Endothelial cell (in vitro differentiated cells): ENCODE results near the gene PAF1. TPM values are rescaled to one million over a fixed set of nuclear protein-coding genes. Genes with fewer than 3 reads are reported as not detected.

Experiments used
- DNase-seq: peaks from one replicate; pipeline ENCODE4 v3.0.0; 2021; ENCODE audit warnings: low spot score
- H3K27ac Mint-ChIP-seq: one replicate; pipeline ENCODE4 v1.8.0; 2021; ENCODE audit warnings: mixed read lengths, inconsistent platforms; ENCODE audit not compliant: unreplicated experiment
- H3K27me3 Mint-ChIP-seq: one replicate; pipeline ENCODE4 v1.8.0; 2021; ENCODE audit warnings: mild to moderate bottlenecking, moderate library complexity, mixed read lengths, inconsistent platforms; ENCODE audit not compliant: unreplicated experiment
- H3K36me3 Mint-ChIP-seq: one replicate; pipeline ENCODE4 v1.8.0; 2021; ENCODE audit warnings: mild to moderate bottlenecking, low read depth, mixed read lengths, inconsistent platforms; ENCODE audit not compliant: unreplicated experiment
- H3K4me1 Mint-ChIP-seq: one replicate; pipeline ENCODE4 v1.8.0; 2021; ENCODE audit warnings: mild to moderate bottlenecking, mixed read lengths, inconsistent platforms; ENCODE audit not compliant: unreplicated experiment
- H3K4me3 Mint-ChIP-seq: one replicate; pipeline ENCODE4 v1.8.0; 2021; ENCODE audit warnings: mild to moderate bottlenecking, mixed read lengths, inconsistent platforms; ENCODE audit not compliant: unreplicated experiment
- H3K9me3 Mint-ChIP-seq: one replicate; pipeline ENCODE4 v1.8.0; 2021; ENCODE audit warnings: mixed read lengths, inconsistent platforms; ENCODE audit not compliant: unreplicated experiment
- CTCF ChIP-seq: fragments of 200-600 bp; sonication (generic); IDR thresholded peaks from one replicate; pipeline ENCODE4 v1.5.0; 2021; ENCODE audit warnings: antibody characterized with exemption; ENCODE audit not compliant: unreplicated experiment
- total RNA-seq: library from RNA; stranded (reverse); fragmentation: NEBNext Ultra II Directional; extraction: Animal tissue kit (Norgen Biotek cat#: 25700); gene quantifications from one replicate; pipeline ENCODE4 v1.2.1, GENCODE V29; 2021; ENCODE audit not compliant: unreplicated experiment

Gene PAF1
- total RNA-seq, 1 donor from 2014 or later = 31.7 TPM

GRCh38 chr19:39386557-39386956 is 4.3 kb downstream of the PAF1 start:
- TF ChIP-seq CTCF = no peak
- H3K4me1 Mint-ChIP-seq = peaks cover 13% of the 10 kb centered on the region
- no peak overlapping the region for H3K4me3 Mint-ChIP-seq
- H3K27me3 Mint-ChIP-seq = peaks cover 9% of the 10 kb centered on the region
- DNase-seq = no peak
- no peaks in the 10 kb centered on the region for H3K9me3 Mint-ChIP-seq
- peaks cover 41% of the 10 kb centered on the region for H3K36me3 Mint-ChIP-seq
- H3K27ac Mint-ChIP-seq = no peak overlapping the region

GRCh38 chr19:39385629-39386411 is 5.1 kb downstream of the PAF1 start:
- Mint-ChIP-seq H3K9me3 (no peaks in the 10 kb centered on the region), H3K27ac (no peak overlapping the region), H3K4me3 (peak overlapping the region; percentile 76), H3K27me3 (peaks cover 6% of the 10 kb centered on the region), H3K4me1 (peaks cover 5% of the 10 kb centered on the region), H3K36me3 (peaks cover 48% of the 10 kb centered on the region)
- DNase-seq = no peak
- no peak for TF ChIP-seq CTCF

DNA sequence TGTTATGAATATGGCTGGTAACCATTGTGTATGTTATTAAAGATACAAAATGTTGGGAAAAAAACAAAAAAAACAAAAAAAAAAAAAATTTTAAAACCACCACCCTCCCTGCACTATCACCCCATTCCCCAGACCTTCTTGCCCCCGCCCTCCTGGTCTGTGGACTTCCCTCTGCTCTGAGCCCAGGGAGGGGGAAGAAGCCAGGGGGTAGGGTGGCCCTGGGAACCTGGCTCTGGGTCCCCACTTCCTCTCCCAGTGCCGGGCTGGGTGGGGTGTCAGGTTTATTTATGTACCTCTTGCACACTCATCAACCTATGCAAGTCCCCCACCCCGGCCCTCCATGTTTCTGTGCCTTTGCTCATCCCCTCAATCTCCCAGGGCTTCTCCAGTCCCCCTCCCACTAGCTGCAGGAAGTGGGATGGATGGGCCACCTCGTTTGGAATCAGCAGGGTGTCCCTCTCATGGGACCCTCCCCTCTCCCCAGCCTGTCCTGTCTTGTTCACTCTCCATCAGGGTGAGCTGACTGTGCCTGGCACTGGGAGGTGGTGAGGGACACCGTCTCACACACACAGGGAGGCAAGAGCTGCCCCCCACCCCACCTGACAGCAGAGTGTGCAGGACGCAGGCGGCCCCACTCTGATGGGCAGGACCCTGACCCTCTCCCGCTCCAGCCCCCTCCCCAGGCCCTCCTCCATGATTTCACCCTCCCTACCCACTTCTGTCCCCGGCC is 5.9 kb downstream of the PAF1 start:
- H3K4me1 Mint-ChIP-seq = peaks cover under 1% of the 10 kb centered on the region
- H3K27me3 Mint-ChIP-seq = peaks cover 6% of the 10 kb centered on the region
- H3K36me3 Mint-ChIP-seq = peaks cover 53% of the 10 kb centered on the region
- no peak for TF ChIP-seq CTCF
- peak overlapping the region; percentile 30 for H3K27ac Mint-ChIP-seq
- no peak for DNase-seq
- no peaks in the 10 kb centered on the region for H3K9me3 Mint-ChIP-seq
- no peak overlapping the region for H3K4me3 Mint-ChIP-seq

GRCh38 chr19:39382991-39383828 is 7.7 kb downstream of the PAF1 start:
- peaks cover 12% of the 10 kb centered on the region for H3K27me3 Mint-ChIP-seq
- no peaks in the 10 kb centered on the region for H3K9me3 Mint-ChIP-seq
- peaks cover 55% of the 10 kb centered on the region for H3K36me3 Mint-ChIP-seq
- H3K4me3 Mint-ChIP-seq = peak overlapping the region; percentile 59
- H3K4me1 Mint-ChIP-seq = no peaks in the 10 kb centered on the region
- DNase-seq = no peak
- no peak overlapping the region for H3K27ac Mint-ChIP-seq
- TF ChIP-seq CTCF = no peak
